Activated T-cell treated with anti-CD3 and anti-CD28 coated beads for 1 hour (primary cell): Measurements from ENCODE around the gene PDC.
"Not testable (repeated sequence)": the region's sequence is repeated elsewhere in the genome, so short reads cannot be mapped to it uniquely, and the experiment has no call there.

ENCODE experiments used
- DNase-seq: peaks from one replicate; pipeline ENCODE4 v3.0.0-alpha.2; 2020; ENCODE audit warnings: low read depth

The PDC gene

DNA sequence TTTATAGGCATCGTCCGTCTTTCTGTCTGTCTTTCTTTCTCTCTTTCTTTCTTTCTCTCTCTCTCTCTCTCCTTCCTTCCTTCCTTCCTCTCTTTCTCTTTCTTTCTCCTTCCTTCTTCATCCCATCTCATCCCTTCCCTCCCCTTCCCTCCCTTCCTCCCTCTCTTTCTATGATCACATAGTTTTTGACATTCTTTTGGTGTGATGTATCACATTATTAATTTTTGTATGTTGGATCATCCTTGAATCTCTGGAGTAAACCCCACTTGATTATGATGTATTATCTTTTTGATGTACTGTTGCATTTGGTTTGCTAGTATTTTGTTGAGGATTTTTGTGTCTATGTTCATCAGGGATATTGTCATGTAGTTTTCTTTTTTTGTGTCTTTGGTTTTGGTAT lies 59.5 kb downstream of the PDC start:
- not testable (repeated sequence) for DNase-seq
